ENCODE results near the gene NCAN. TPM values are rescaled to one million over a fixed set of nuclear protein-coding genes. Genes with fewer than 3 reads are reported as not detected.
"Not testable (repeated sequence)": the region's sequence is repeated elsewhere in the genome, so short reads cannot be mapped to it uniquely, and the experiment has no call there.

Gene NCAN
- total RNA-seq, 3 donors from 2014 or later = 0.25 TPM; not detected in 2

DNA sequence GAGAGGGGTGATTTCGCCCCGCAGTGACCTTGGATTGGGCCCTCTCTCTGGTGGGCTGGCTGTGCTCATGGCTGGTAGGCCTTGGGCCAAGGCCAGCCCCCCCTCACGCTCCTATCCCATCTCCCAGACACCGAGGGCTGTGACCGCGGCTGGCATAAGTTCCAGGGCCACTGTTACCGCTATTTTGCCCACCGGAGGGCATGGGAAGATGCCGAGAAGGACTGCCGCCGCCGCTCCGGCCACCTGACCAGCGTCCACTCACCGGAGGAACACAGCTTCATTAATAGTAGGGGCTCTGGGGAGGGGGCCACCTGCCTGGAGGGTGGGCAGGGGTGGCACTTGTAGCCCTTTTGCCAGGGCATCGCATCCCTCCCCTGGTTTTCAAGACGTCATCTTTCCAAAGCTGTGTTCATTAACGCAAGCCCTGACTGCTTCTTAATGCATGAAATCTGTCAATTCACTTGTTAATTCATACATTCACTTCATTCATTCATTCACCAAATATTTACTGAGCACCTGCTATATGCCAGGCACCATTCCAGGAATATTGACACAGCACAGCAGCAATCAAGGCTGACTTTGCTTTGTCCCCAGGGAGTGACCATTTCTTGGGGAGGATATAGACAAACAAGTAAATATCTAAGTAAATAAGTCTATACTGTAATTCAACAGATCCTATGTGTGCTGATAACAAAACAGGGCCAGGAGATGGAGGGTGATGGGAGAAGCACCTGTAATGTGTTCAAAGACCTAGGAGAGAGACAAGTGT lies 26.6 kb downstream of the NCAN start:
- Histone ChIP-seq H3K9me3 (peaks cover 27% of the 10 kb centered on the region), H3K36me3 (ENCODE audit: low read depth) (no peaks in the 10 kb centered on the region), H3K4me1 (ENCODE audit: low read depth) (no peaks in the 10 kb centered on the region), H3K4me3 (no peak overlapping the region)
- intact Hi-C loops (cut with DNase I, micrococcal nuclease) = no loop called here
- ATAC-seq = no peak
- TF ChIP-seq, protein P1, sequence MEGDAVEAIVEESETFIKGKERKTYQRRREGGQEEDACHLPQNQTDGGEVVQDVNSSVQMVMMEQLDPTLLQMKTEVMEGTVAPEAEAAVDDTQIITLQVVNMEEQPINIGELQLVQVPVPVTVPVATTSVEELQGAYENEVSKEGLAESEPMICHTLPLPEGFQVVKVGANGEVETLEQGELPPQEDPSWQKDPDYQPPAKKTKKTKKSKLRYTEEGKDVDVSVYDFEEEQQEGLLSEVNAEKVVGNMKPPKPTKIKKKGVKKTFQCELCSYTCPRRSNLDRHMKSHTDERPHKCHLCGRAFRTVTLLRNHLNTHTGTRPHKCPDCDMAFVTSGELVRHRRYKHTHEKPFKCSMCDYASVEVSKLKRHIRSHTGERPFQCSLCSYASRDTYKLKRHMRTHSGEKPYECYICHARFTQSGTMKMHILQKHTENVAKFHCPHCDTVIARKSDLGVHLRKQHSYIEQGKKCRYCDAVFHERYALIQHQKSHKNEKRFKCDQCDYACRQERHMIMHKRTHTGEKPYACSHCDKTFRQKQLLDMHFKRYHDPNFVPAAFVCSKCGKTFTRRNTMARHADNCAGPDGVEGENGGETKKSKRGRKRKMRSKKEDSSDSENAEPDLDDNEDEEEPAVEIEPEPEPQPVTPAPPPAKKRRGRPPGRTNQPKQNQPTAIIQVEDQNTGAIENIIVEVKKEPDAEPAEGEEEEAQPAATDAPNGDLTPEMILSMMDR (IDR thresholded peaks at IDR 0.05) = no peak
- DNase-seq = no peak

DNA sequence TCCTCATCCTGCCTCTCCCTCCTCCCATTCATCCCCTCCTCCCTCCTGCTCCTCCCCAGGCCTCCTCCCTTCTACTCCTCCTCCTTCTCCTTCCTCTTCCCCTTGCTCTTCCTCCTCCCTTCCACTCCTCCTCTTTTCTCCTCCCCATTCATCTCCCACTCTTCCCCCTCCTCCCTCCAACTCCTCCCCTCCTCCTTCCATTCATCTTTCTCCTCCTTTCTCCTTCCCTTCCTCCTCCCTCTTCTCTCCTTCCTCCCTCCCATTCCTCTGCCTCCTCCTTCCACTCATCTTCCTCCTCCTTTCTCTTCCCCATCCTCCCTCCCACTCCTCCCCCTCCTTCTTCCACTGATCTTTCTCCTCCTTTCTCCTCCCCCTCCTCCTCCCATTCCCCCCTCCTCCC lies 27.9 kb downstream of the NCAN start:
- ATAC-seq = no peak
- H3K36me3 ChIP-seq (ENCODE audit: low read depth) = no peaks in the 10 kb centered on the region
- no peaks in the 10 kb centered on the region for H3K4me1 ChIP-seq (ENCODE audit: low read depth)
- intact Hi-C loops (cut with DNase I, micrococcal nuclease) = no loop called here
- H3K4me3 ChIP-seq = no peak overlapping the region
- TF ChIP-seq, protein P1 (IDR thresholded peaks at IDR 0.05) = no peak
- H3K9me3 ChIP-seq = peaks cover 13% of the 10 kb centered on the region
- DNase-seq = no peak

GRCh38 chr19:19240476-19240875 lies 28.7 kb downstream of the NCAN start:
- intact Hi-C loops (cut with DNase I, micrococcal nuclease) = no loop called here
- Histone ChIP-seq H3K4me1 (ENCODE audit: low read depth) (no peaks in the 10 kb centered on the region), H3K9me3 (peaks cover 6% of the 10 kb centered on the region), H3K4me3 (no peak overlapping the region), H3K36me3 (ENCODE audit: low read depth) (no peaks in the 10 kb centered on the region)
- DNase-seq (no peak), ATAC-seq (no peak)
- TF ChIP-seq, protein P1 (IDR thresholded peaks at IDR 0.05) = no peak

- H3K9me3 ChIP-seq = no peaks in the 10 kb centered on the region
- H3K36me3 ChIP-seq (ENCODE audit: low read depth) = no peaks in the 10 kb centered on the region
- TF ChIP-seq, protein P1 (IDR thresholded peaks at IDR 0.05) = no peak
- DNase-seq = no peak
- no peaks in the 10 kb centered on the region for H3K4me1 ChIP-seq (ENCODE audit: low read depth)
- intact Hi-C loops (cut with DNase I, micrococcal nuclease) = no loop called here
- H3K4me3 ChIP-seq = no peak overlapping the region
- ATAC-seq = no peak
Observed at GRCh38 chr19:19250196-19250801, 38.5 kb downstream of the NCAN start.

- ATAC-seq; H3K9me3 ChIP-seq; DNase-seq; intact Hi-C loops (cut with DNase I, micrococcal nuclease); H3K36me3 ChIP-seq (ENCODE audit: low read depth); H3K4me3 ChIP-seq; H3K4me1 ChIP-seq (ENCODE audit: low read depth): not testable (repeated sequence)
Observed at GRCh38 chr19:19253409-19253808, 41.7 kb downstream of the NCAN start.

All from mucosa of descending colon (tissue), 3 donors.